ENCODE measurements around the gene NTM.

NTM gene

GRCh38 chr11:131744847-131745246 lies 374.4 kb downstream of the NTM start:
- peak; percentile 93 for DNase-seq (ENCODE audit: low read depth)

- peak; percentile 93 for DNase-seq (ENCODE audit: low read depth)
Observed at GRCh38 chr11:131745405-131745804, 375.0 kb downstream of the NTM start.

GRCh38 chr11:131746201-131746600 lies 375.8 kb downstream of the NTM start:
- no peak for DNase-seq (ENCODE audit: low read depth)

GRCh38 chr11:131748151-131749050 lies 378.0 kb downstream of the NTM start:
- DNase-seq (ENCODE audit: low read depth): peak; percentile 82

GRCh38 chr11:131749101-131749500 lies 378.7 kb downstream of the NTM start:
- DNase-seq (ENCODE audit: low read depth): peak; percentile 97

GRCh38 chr11:131750152-131750551 lies 379.7 kb downstream of the NTM start:
- no peak for DNase-seq (ENCODE audit: low read depth)

GRCh38 chr11:131750692-131751091 lies 380.3 kb downstream of the NTM start:
- no peak for DNase-seq (ENCODE audit: low read depth)

GRCh38 chr11:131754671-131755070 lies 384.3 kb downstream of the NTM start:
- DNase-seq (ENCODE audit: low read depth): peak; percentile 62

GRCh38 chr11:131756479-131757110 lies 386.2 kb downstream of the NTM start:
- peak; percentile 78 for DNase-seq (ENCODE audit: low read depth)

GRCh38 chr11:131758726-131759125 lies 388.3 kb downstream of the NTM start:
- no peak for DNase-seq (ENCODE audit: low read depth)

GRCh38 chr11:131759140-131759539 lies 388.7 kb downstream of the NTM start:
- no peak for DNase-seq (ENCODE audit: low read depth)

GRCh38 chr11:131760091-131761061 lies 390.0 kb downstream of the NTM start:
- DNase-seq (ENCODE audit: low read depth): peak; percentile 86

- DNase-seq (ENCODE audit: low read depth): no peak
Observed at GRCh38 chr11:131762346-131763110, 392.1 kb downstream of the NTM start.

- DNase-seq (ENCODE audit: low read depth): no peak
Observed at GRCh38 chr11:131763193-131763890, 392.9 kb downstream of the NTM start.

- DNase-seq (ENCODE audit: low read depth): no peak
Observed at GRCh38 chr11:131764126-131764525, 393.7 kb downstream of the NTM start.

- DNase-seq (ENCODE audit: low read depth): no peak
Observed at GRCh38 chr11:131764649-131765048, 394.2 kb downstream of the NTM start.

- peak; percentile 63 for DNase-seq (ENCODE audit: low read depth)
Observed at GRCh38 chr11:131766637-131767036, 396.2 kb downstream of the NTM start.

- DNase-seq (ENCODE audit: low read depth): peak; percentile 86
Observed at GRCh38 chr11:131767421-131767820, 397.0 kb downstream of the NTM start.

- DNase-seq (ENCODE audit: low read depth): peak; percentile 45
Observed at GRCh38 chr11:131770801-131771200, 400.4 kb downstream of the NTM start.

- no peak for DNase-seq (ENCODE audit: low read depth)
Observed at GRCh38 chr11:131771471-131771870, 401.1 kb downstream of the NTM start.

GRCh38 chr11:131773626-131774025 lies 403.2 kb downstream of the NTM start:
- DNase-seq (ENCODE audit: low read depth): no peak

Data from ELR (cell line).